HG03045 (cell line): ENCODE measurements around the gene AHDC1.
"Not testable (repeated sequence)": the region's sequence is repeated elsewhere in the genome, so short reads cannot be mapped to it uniquely, and the experiment has no call there.

Source experiments
- ATAC-seq: cut with Tn5 transposase; IDR thresholded peaks from one replicate; pipeline ENCODE4 v1.9.1; 2021; ENCODE audit warnings: mild to moderate bottlenecking, moderate library complexity; ENCODE audit not compliant: unreplicated experiment

The AHDC1 gene

DNA sequence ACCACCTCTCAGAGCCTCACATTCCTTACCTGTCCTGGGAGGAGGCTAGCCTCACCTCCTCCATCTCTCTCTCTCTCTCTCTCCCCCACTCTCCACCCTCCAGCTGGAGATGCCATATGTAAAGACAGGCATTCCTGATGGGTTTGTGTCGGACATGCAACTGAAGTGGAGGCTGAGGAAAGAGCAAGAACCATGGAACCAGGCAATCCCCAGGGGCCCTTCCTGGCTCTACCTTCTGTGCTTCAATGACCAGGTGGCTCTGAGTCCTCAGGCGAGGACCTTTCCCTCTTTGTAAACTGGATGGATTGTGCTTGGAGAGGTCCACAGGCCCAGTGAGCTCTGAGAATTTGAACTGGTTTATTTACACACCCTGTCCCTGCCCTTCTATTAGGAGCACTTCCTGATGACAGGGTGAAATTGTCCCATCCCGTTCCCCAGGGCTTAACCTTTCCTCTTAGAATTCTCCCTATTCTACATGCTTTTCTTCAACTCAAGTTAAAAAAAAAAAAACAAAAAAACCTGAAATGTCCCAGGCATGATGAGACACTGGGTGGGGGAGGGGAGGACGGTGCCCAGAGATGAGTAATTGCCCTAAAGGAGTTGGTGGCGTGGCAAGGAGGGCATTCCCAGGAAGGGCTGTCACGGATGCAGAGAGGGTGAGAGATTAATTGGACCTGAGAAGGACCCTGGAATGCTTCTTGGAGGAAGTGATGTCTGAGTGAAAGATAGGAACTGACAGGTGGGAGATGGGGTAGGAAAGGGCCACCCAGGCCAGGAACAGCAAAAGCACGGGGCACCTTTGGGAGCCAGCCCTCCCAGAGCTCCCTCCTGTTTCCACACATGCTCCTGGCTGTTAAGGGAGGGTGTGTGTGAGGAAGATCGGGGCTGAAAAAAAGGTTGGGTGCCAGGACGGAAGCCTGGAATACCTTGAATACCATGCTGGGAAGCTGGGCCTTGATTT, 63.8 kb downstream of the AHDC1 start:
- no peak for ATAC-seq

DNA sequence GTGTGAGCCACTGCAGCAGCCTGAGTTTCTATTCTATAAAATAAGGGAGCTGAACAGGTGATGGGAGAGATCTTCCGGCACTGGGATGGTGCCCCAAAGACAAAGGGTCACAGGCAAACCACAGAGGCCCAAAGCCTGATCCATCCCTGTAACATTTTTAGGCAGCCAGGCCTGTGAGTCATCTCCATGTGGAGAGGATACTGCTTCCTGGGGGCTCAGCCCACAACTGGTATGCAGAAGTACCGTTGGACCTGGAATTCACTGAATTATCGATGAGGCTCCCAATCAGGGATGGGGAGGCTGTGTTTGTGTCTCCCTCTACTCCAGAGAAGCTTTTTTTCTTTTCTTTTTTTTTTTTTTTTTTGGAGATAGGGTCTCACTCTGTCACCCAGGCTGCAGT, 65.2 kb downstream of the AHDC1 start:
- no peak for ATAC-seq

DNA sequence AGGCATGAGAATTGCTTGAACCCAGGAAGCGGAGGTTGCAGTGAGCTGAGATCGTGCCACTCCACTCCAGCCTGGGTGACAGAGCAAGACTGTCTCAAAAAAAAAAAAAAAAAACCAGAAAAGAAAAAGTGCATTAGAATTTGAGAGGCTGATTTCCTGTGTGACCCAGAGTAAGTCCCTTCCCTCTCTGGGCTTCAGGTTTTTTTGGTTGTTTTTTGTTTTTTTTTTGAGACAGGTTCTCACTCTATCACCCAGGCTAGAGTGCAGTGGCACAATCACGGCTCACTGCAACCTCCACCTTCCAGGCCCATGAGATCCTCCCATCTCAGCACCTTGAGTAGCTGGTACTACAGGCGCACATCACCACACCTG, 65.7 kb downstream of the AHDC1 start:
- not testable (repeated sequence) for ATAC-seq

DNA sequence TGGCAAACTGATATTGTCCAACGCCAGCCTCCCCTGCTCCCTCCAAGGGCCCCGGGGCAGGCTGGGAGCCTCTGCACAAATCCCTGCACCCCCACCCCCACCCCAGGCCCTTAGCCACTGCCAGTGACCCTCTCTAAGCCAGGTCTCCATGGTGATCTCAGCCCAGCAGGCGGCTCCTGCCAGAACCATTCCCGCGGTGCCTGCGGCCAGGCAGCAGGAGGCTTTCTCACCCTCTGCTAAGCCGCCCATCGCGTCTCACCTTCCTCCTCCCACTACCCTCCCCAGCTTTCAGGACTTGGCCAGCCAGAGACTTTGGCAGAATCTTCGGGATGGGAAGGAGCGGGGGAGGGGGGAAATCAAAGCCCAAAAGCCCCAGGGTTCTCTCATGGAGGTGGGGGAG, 67.2 kb downstream of the AHDC1 start:
- ATAC-seq, result no peak

DNA sequence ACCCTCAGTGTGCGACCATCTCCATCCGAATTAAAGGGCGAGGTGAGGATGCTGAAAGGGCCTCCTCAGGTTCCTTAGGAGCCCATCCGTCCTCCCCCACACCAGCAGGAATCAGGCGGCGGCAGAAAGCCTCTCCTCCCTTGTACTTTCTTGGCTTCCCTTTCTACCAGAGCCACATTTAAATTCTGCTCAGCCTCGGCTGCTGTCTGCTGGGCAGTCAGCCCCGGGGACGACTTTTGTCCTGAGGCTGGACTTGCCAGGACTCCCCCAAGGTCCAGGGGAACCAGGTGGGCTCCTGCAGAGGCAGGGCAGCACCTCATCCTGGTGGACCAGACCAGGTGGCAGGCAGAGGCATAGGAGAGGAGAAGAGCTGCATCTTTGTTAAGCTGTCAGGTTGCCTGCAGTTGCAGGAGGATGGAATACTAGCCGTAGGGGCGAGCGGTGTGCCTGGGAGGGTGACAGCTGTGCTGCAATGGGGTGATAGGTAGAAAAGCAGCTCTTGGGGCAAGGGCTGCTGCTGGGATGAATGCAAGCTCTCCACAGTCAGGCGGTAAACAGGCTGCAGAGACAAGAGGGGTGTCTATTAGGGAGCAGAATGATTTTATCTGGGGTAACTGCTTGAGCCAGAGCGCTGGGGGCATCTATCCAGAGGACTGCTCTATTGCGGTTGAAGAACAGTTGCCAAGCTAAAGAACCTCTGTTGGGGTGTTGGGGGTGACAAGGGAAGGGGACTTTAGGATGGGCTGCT, 67.8 kb downstream of the AHDC1 start:
- ATAC-seq, result no peak

DNA sequence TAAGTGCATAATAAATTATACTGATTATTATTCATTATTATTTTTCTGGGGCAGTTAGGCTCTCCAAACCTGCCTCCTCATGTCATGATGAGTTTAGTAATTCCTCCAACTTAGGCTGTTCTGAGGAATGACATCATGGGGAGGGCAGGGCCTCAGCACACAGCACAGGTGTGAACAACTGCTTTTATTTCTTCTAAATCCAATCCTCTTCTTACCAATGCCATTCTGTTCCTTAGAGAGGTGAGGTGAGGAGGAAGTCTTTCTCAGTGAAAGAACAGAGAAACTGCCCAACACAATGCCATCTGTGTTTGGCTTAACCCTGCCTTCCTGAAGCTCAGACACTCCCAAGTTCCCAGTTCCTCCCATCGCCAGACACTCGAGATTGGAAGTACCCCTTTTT, 68.6 kb downstream of the AHDC1 start:
- no peak for ATAC-seq

DNA sequence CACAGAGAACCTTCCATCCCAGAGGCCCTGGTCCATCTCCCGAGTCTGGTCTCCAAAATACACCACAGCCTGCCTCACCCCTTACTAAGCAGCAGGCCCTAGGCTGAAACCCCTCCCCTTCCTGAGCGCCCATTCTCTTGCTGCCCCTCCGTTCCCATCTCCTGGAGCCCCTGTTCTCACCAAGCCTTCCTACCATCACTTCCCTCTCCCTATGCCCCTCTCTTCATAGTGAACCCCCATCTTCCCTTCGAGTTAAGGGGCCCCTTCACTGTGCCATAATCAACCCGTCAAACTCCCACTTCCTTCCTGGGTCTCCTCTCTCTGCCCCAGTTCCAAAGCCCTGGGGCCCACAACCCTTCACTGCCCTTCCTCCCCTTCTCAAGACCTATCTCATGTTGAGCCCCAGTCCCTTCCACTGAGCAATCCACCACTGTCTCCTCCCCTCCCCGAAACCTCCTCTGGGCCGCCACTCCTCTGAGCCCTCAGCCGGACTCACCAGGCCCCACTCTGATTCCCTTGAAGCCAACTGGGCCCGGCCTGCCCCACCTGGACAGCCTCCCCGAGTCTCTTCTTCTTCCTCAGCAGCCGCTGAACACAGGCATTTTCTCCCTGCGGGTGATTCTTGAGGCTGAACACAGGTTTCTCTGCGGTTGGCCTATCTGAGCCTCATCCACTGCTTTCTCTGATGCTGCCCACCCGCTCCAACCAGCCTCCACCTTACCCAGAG, 71.8 kb downstream of the AHDC1 start:
- ATAC-seq, result no peak

DNA sequence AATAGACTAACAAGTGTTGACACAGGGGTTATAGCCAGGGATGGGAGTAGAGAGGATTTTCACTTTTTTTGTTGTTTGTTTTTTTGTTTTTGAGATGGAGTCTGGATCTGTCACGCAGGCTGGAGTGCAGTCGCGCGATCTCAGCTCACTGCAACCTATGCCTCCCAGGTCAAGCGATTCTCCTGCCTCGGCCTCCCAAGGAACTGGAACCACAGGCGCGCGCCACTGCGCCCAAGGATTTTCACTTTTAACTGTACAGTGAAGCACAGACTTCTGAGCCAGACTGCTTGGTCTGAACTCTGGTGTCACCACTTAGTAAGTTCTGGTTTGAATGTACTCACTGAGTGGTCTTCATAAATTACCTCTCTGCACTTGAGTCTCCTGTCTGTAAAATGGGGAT, 73.8 kb downstream of the AHDC1 start:
- no peak for ATAC-seq

DNA sequence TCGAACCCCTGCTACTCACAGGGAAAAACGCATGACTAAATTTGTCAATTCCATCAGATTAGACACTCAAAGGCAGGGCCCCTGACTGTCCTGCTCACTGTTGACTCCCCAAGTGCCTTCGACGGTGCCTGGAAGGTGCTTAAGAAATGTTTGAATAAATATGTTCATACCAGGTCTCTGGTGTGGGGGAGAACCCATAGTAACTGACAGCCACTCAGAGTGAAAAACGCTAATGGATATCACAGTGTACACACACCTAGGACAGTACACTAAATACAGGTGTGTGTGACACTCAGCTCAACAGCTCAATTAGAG, 74.3 kb downstream of the AHDC1 start:
- no peak for ATAC-seq

DNA sequence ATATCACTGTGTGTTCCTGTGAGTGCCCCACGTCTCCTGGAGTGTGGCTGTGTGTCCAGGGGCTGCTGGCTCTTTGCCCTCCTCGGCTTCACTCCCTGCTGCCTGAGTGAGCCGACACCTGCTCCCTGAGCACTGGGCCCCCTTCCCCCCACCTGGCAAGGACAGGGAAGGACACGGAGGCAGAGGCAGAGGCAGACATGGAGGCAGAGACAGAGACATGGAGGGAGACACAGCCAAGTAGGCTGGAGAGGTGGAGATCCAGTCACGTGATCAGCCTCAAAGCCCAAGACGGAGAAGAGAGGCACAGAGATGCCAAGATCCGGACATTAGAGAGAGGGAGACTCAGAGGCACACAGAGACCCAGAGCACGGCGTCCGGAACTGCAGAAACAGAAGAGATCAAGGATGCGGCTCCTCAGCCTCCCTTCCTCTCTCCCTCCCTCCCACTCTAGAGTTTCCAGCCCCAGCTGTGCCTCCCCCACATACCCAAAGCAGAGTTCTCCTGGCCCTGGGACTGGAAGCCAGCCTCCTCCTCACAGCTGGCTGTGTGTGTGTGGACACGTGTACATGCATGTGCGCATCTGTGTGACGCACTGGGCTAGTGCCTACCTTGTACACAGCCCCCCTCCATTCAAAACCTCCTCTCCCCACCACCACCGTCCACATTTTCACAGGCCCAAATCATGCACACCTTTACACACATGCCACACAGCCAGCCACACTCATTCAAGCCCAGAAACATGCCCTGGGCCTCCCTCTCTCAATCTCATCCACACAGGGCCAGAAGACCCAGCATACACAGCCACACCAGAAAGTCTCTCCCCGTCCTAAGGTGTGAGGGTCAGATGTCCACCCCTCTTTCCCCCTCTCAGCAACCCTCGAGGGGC, 74.9 kb downstream of the AHDC1 start:
- ATAC-seq, result no peak

DNA sequence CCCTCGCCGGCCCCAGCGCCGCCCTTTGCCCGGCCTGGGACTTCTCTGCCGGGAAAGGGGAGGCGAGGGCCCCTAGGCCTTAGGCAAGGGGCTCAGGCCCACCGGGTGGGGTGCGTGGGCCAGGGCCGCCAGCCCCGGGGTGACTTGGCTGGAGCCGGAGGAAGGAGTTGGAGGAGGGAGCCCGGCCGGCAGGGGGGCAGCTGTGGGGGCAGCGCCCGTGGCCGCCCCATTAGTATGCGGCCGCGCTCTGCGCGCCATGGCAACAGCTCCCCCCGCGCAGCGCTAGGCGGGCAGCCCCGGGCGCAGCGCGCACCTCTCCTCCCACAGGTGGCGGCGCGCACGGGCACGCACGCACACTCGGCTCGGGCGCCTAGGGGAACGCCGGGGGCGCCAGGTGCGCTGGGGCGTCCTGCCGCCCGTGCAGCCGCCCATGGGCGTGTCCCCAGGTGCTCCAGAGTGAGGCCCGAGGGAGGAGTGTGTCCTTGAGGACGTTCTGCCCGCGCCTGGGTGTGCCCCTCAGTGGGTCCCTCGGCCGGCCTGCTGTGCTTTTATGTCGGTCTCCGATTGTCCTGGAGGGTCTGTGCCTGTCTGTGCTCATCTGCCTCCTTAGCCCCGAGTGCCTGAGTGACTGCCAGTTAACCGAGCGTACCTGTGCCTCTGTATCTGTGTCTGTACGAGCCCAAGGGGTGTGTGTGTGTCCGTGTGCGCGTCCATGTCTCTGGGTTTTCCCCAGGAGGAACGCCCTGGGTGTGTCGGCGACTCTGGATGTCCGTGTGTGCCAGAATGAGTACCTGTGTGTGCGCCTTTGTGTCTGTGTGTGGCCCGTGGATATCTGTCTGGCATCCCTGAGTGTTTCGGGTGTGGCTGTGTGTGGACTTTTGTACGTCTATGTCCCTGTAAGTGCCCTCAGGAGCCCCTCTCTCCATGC, 75.8 kb downstream of the AHDC1 start:
- ATAC-seq, result no peak

DNA sequence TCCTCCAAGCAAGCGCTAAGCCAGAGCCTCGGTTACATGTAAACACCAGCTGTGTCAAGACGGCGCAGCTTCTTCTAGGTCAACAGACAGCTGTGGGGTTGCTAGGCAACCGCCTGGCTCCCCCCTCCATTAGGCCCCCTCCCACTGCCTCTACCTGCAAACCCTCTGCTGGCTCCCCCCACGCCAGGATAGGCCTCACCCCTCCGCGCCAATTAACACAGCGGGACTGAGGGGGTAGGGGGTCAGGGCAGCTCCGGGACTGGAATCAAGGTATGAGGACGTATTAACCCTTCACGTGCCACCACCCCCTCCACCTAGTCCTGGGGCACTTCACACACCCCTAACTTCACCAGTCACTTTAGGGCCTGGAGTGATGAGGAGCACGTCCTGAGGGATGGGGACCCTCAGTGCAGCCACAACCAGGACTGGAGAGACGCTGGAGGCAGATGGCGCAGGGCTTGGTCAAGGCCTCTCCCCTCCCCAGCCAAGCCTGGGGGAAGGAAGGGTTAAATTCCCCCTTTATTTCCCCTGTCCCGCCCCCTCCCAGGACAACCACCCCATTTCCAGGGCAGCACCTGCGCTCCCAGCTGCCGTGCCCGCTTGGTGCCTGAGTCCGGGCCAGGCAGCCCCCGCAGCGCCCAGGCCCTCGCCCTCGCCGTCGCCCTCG, 76.6 kb downstream of the AHDC1 start:
- ATAC-seq, result no peak

DNA sequence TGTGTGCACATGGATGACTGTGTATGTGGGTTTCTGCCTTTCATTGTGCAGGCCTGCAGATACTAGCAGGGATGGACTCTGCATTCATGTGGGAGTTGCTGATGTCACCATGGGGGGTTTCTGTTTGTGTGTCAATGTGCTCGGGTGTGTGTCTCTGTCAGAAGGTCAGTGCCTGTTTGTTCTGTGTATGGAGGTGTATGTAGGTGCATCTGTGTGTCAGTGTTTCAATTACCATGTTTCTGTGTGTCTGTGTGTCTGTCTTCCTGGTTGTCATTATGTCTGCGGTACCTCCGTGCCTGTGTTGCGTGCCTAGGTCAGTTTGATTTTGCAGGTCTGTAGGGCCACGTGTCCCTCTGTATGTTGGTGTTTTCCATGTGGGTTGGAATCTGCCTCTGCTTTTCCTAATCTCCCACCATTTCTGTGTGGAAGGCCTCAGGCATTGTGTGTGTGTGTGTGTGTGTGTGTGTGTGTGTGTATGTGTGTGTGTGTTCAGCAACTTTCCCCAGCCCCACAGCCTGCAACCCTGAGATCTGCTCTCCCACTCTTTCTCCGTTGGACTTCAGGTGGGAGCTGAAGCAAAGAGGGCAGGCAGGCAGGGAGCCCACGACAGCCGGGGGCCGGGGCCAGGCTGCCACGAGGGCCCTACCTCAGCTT, 77.2 kb downstream of the AHDC1 start:
- ATAC-seq, result no peak

DNA sequence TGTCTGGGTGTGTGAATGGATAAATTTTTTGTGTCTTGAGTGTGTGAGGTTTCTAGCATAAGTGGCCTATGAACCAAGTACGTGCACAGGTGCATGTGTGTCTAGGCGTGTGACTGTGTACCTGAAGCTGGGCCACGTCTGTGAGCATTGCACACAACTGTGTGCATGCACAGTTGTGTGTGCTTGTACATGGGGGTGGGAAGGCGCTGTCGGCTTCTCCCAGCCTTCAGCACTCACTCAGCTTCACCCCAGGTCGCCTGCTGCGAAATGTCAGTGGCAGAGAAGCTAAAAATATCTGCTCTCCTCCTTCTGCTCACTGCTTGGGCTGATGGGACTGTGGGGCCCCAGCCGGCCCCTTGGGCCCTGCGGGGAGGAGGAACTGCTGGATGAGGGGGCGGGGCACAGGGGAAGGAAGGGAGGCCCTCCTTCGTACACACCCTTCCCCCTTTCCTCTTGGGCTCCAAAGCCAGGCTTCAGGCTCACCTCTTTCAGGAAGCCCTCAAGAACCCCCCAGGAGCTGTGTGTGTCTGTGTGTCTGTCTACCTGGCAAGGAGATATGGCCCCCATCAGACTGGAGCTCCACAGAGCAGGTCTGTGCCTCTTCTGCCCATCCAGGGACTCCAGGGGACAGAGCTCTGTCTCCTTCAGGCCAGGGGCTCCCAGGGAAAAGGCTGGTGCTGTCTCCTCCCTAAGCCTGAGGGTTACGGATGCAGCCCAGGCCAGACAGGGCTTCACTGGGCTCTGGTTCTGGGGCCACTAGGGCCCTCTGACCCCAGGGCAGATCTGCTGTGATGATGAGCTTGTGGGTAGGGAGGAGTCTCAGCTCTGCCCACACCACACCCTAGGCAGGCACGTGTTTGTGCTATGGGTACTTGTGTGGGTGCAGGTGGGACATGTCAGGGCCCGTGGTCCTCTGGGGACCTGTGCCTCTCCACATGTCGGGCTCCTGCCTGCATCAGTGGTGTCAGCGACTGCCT, 78.4 kb downstream of the AHDC1 start:
- no peak for ATAC-seq

DNA sequence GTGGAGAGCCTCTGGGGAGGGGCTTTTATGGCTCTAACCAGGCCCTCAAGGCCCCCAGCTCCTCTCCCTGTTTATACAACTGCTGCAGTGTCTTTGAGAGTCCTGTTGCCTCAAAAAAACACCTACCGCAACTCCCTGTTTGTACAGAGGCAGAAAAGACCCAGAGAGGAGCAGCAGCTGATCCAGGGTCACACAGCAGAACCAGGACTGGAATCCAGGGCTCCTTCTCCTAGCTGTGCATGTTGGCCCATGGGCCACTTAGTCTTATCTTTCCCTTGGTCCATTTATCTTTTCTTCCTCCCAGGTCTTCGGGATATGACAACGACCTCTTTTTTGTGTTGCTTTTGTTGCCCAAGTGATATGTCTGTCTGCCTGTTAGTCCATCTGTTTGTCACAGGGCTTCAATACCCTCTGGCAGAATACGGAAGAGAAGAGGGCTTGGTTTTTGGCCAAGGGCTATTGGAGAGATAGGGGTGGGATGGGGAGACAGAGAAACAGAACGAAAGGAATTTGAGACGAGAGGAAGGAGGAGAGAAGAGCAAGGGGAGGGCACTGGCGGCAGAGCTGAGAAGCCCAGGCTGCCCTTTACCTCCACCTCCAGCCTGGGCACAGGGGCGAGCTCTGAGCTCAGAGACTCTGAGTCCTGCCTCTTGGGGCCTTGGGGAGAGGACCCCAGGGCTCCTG, 80.5 kb downstream of the AHDC1 start:
- ATAC-seq, result no peak

DNA sequence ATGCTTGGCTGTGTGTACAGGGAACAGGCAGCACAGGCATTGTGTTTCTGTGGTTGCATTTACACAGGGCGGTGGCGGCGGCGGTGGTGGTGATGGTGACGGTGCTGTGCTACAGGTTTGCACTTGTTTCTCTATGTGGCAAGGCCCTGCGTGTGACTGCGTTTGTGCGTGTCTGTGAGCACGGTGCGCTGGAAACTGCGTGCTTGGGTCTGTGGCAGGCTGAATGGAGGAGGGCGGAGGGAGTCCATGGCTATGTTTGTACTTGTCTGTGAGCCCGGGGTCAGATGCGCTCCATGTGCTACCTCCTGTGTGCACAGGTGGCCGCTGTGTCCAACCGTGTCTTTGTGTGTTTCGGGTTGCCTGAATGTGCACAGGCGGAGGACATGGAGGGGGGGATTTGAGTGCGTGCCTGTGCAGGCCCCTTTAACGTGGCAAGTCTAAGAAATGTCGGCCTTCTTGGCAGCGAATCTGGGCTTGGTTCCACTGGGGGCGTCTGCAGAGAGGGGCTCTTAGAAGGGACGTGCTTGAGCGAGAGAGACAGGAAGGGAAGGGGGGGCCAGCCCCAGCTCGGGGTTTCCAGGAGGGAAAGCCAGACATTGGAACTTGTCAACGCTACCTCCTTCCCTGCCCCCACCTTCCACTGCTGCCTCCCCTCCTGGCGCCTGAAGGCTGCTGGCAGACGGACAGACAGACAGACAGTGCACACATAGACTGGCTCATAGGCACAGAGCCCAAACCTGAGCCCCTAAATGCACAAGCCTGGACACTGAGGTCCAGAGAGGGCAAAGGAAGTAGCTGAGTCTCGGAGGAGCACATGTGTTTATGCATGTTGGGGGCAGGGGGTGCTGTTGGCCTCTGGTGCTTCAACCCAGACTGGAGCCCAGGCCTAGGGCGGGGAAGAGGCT, 81.3 kb downstream of the AHDC1 start:
- ATAC-seq, result no peak
